SK-N-SH treated with all-trans-retinoic acid at 6 μM for 48 hours (cell line): ENCODE measurements around the gene RELCH.

Source experiments
- ARNTL ChIP-seq: fragments of 450-650 bp; formaldehyde crosslinking; IDR thresholded peaks from 2 replicates; pipeline ENCODE4 v1.5.0; 2020; ENCODE audit warnings: low read depth, mild to moderate bottlenecking, moderate library complexity, borderline replicate concordance
- CREB5 ChIP-seq: fragments of 250-450 bp; sonication (Bioruptor Pico); IDR thresholded peaks from 2 replicates; pipeline ENCODE4 v1.5.1; 2020; ENCODE audit warnings: low read depth, mild to moderate bottlenecking, moderate library complexity
- CSDC2 ChIP-seq: fragments of 250-450 bp; sonication (Bioruptor Pico); IDR thresholded peaks from 2 replicates; pipeline ENCODE4 v1.5.0; 2020; ENCODE audit warnings: mild to moderate bottlenecking, moderate library complexity
- GLIS3 ChIP-seq: fragments of 250-450 bp; sonication (Bioruptor Pico); IDR thresholded peaks from 2 replicates; pipeline ENCODE4 v1.5.0; 2020; ENCODE audit warnings: mild to moderate bottlenecking, moderate library complexity
- OSR1 ChIP-seq: fragments of 250-450 bp; sonication (Bioruptor Pico); IDR thresholded peaks from 2 replicates; pipeline ENCODE4 v1.8.0; 2022; ENCODE audit warnings: moderate library complexity, mild to moderate bottlenecking, inconsistent platforms
- PATZ1 ChIP-seq: fragments of 250-450 bp; sonication (Bioruptor Pico); IDR thresholded peaks from 2 replicates; pipeline ENCODE4 v1.8.0; 2020; ENCODE audit warnings: mild to moderate bottlenecking, moderate library complexity, borderline replicate concordance
- PPARA ChIP-seq: fragments of 250-450 bp; sonication (Bioruptor Pico); IDR thresholded peaks from 2 replicates; pipeline ENCODE4 v1.5.0; 2020; ENCODE audit warnings: mild to moderate bottlenecking, borderline replicate concordance
- RARB ChIP-seq: fragments of 250-450 bp; sonication (Bioruptor Pico); IDR thresholded peaks from 2 replicates; pipeline ENCODE4 v1.8.0; 2021; ENCODE audit warnings: mild to moderate bottlenecking, moderate library complexity
- TOX ChIP-seq: fragments of 250-450 bp; sonication (Bioruptor Pico); IDR thresholded peaks from 2 replicates; pipeline ENCODE4 v1.8.0; 2021; ENCODE audit warnings: mild to moderate bottlenecking, moderate library complexity, borderline replicate concordance
- TSHZ2 ChIP-seq: fragments of 250-450 bp; sonication (Bioruptor Pico); IDR thresholded peaks from 2 replicates; pipeline ENCODE4 v1.5.0; 2020; ENCODE audit warnings: mild to moderate bottlenecking, moderate library complexity
- ZFP30 ChIP-seq: fragments of 450-650 bp; formaldehyde crosslinking; IDR thresholded peaks from 2 replicates; pipeline ENCODE4 v1.5.0; 2022; ENCODE audit warnings: mild to moderate bottlenecking, moderate library complexity
- ZNF565 ChIP-seq: fragments of 450-650 bp; formaldehyde crosslinking; conservative IDR thresholded peaks from 2 replicates; pipeline ENCODE4 v1.5.0; 2020; ENCODE audit warnings: low read depth, mild to moderate bottlenecking, moderate library complexity

GRCh38 chr18:62357079-62357719 lies 170.1 kb downstream of the RELCH start:
- TF ChIP-seq ZFP30 (CRISPR knock-in tag) (no peak), PPARA (CRISPR knock-in tag) (no peak), CSDC2 (no peak), CREB5 (CRISPR knock-in tag) (no peak), GLIS3 (CRISPR knock-in tag) (no peak), RARB (CRISPR knock-in tag) (no peak), ZNF565 (CRISPR knock-in tag) (no peak), PATZ1 (CRISPR knock-in tag) (no peak), TSHZ2 (CRISPR knock-in tag) (no peak), OSR1 (CRISPR knock-in tag) (no peak), ARNTL (CRISPR knock-in tag) (no peak), TOX (CRISPR knock-in tag) (no peak)
